PC-9 (cell line): Measurements from ENCODE around the gene GLCCI1. TPM values are rescaled to one million over a fixed set of nuclear protein-coding genes. Genes with fewer than 3 reads are reported as not detected.

Source experiments
- BruUV-seq: library from RNA; stranded (reverse); fragments of 400-500 nt; replicated peaks from 2 replicates; lab custom pipeline; 2021; lab: Mats Ljungman, UMichigan
- CTCF ChIA-PET: fragments of 300-600 bp; sonication (Branson Sonifier 250); formaldehyde crosslinking; loops from one replicate; lab custom pipeline; 2022; ENCODE audit warnings: antibody characterized with exemption; lab: Charles Lee
- POLR2A ChIA-PET: fragments of 300-600 bp; sonication (Branson Sonifier 250); formaldehyde crosslinking; loops from one replicate; lab custom pipeline; 2022; ENCODE audit warnings: antibody characterized with exemption; ENCODE audit not compliant: unreplicated experiment; lab: Charles Lee
- DNase-seq, 2 experiments: peaks; one replicate each; pipeline versions ENCODE4 v3.0.0 to v3.0.0-alpha.2; 2015 to 2022; ENCODE audit warnings: mixed read lengths in 1 of 2
- H2AFZ ChIP-seq: fragments of 200-600 bp; sonication (generic); 2 replicates; pipeline ENCODE4 v1.8.1; 2017; ENCODE audit warnings: antibody characterized with exemption
- H3F3A ChIP-seq: fragments of 200-600 bp; sonication (generic); 2 replicates; pipeline ENCODE4 v1.8.1; 2017; ENCODE audit warnings: antibody characterized with exemption, mild to moderate bottlenecking, low read depth; ENCODE audit not compliant: insufficient read depth
- H3K27ac ChIP-seq: fragments of 200-600 bp; sonication (generic); 2 replicates; pipeline ENCODE4 v1.6.1; 2016; ENCODE audit warnings: mixed run types
- H3K27me3 ChIP-seq: fragments of 200-600 bp; sonication (generic); 2 replicates; pipeline ENCODE4 v1.6.1; 2016; ENCODE audit warnings: low read depth, mixed run types; ENCODE audit not compliant: insufficient read depth
- H3K36me3 ChIP-seq: fragments of 200-600 bp; sonication (generic); 2 replicates; pipeline ENCODE4 v1.6.1; 2016; ENCODE audit warnings: low read depth, mixed run types
- H3K4me1 ChIP-seq: fragments of 200-600 bp; sonication (generic); replicated peaks from 2 replicates; pipeline ENCODE4 v1.6.1; 2016; ENCODE audit warnings: mixed run types; ENCODE audit not compliant: insufficient read depth
- H3K4me2 ChIP-seq: fragments of 200-600 bp; sonication (generic); 2 replicates; pipeline ENCODE4 v1.6.1; 2017; ENCODE audit warnings: mixed run types
- H3K4me3 ChIP-seq: fragments of 200-600 bp; sonication (generic); 2 replicates; pipeline ENCODE4 v1.6.1; 2016; ENCODE audit warnings: mixed run types
- H3K79me2 ChIP-seq: fragments of 200-600 bp; sonication (generic); 2 replicates; pipeline ENCODE4 v1.6.1; 2017; ENCODE audit warnings: low read depth, mixed run types
- H3K9me2 ChIP-seq: fragments of 200-600 bp; sonication (generic); 2 replicates; pipeline ENCODE4 v1.8.1; 2017; ENCODE audit warnings: mild to moderate bottlenecking; ENCODE audit not compliant: insufficient read depth
- H3K9me3 ChIP-seq: fragments of 200-600 bp; sonication (generic); 2 replicates; pipeline ENCODE4 v1.8.1; 2016; ENCODE audit warnings: low read depth; ENCODE audit not compliant: insufficient read depth
- H4K20me1 ChIP-seq: fragments of 200-600 bp; sonication (generic); 2 replicates; pipeline ENCODE4 v1.8.1; 2017; ENCODE audit not compliant: insufficient read depth
- EZH2 ChIP-seq: fragments of 200-600 bp; sonication (generic); IDR thresholded peaks from 2 replicates; pipeline ENCODE4 v1.8.0; 2017; ENCODE audit warnings: antibody characterized with exemption, low read depth
- intact Hi-C: fragments of 100-400 bp; cut with micrococcal nuclease; formaldehyde crosslinking; loops from one replicate; pipeline ENCODE4 v1.10.0; 2022; ENCODE audit not compliant: unreplicated experiment
- total RNA-seq: library from RNA; stranded (reverse); gene quantifications from 2 replicates; pipeline ENCODE4 v1.2.3, GENCODE V29; 2021
- TF ChIP-seq, protein P1 (sequence below): fragments of 200-600 bp; sonication (generic); conservative IDR thresholded peaks from 2 replicates; pipeline ENCODE4 v1.6.1; 2017; ENCODE audit warnings: mixed run types, antibody characterized with exemption, mild to moderate bottlenecking, moderate library complexity

GLCCI1 gene
- total RNA-seq, 1 experiment from 2014 or later = 42.1 TPM

DNA sequence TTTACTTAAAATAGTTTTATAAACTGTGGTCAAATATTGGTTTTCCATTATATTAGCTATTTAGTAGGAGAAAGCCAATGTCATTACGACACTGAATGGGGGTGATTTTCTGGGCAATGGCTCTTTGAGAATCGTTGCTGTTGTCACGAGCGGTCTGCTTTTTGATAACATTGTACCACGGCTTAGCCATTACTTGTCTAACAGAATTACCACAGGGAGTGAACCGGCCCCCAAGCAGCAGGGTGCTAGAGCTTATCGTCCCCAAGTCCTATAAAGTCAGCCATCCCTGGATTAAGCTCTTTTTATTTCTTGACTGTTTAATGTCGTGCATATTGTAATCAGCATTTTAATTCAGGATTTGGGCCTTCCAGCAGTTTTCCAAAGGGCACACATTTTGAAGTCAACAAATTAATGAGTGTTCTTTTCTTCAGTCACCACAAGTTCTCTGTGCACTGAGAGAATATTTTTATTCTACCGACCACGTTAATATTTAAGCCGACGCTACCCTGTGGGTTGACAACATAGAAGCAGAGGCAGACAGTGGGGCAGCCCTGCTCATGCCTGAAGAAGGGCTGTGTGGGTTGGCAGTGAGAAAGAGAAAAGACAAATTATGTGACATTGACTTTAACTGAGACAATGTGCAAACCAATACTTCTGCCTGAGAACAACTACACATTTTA is 167.6 kb downstream of the GLCCI1 start:
- no peaks in the 10 kb centered on the region for H3K27me3 ChIP-seq
- no peak overlapping the region for H2AFZ ChIP-seq
- POLR2A ChIA-PET = interaction anchor here (0.5 kb wide), 1 partner anchor 55 kb away, joined by 7 read pairs; no protein-coding TSS in a partner anchor
- intact Hi-C loops = no loop called here
- H4K20me1 ChIP-seq = no peaks in the 10 kb centered on the region
- H3K4me1 ChIP-seq = no peaks in the 10 kb centered on the region
- H3K79me2 ChIP-seq = no peaks in the 10 kb centered on the region
- H3K36me3 ChIP-seq = no peaks in the 10 kb centered on the region
- H3F3A ChIP-seq = no peaks in the 10 kb centered on the region
- H3K9me2 ChIP-seq = peaks cover 4% of the 10 kb centered on the region; the same call in 1 of the 2 replicates
- H3K4me2 ChIP-seq = no peak overlapping the region
- H3K9me3 ChIP-seq = no peaks in the 10 kb centered on the region
- no TSS peak for BruUV-seq
- CTCF ChIA-PET = no interaction called here
- no peak for TF ChIP-seq EZH2
- TF ChIP-seq, protein P1, sequence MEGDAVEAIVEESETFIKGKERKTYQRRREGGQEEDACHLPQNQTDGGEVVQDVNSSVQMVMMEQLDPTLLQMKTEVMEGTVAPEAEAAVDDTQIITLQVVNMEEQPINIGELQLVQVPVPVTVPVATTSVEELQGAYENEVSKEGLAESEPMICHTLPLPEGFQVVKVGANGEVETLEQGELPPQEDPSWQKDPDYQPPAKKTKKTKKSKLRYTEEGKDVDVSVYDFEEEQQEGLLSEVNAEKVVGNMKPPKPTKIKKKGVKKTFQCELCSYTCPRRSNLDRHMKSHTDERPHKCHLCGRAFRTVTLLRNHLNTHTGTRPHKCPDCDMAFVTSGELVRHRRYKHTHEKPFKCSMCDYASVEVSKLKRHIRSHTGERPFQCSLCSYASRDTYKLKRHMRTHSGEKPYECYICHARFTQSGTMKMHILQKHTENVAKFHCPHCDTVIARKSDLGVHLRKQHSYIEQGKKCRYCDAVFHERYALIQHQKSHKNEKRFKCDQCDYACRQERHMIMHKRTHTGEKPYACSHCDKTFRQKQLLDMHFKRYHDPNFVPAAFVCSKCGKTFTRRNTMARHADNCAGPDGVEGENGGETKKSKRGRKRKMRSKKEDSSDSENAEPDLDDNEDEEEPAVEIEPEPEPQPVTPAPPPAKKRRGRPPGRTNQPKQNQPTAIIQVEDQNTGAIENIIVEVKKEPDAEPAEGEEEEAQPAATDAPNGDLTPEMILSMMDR = no peak
- H3K27ac ChIP-seq = no peak overlapping the region
- H3K4me3 ChIP-seq = no peak overlapping the region
- DNase-seq = no peak
